ENCODE results near the gene ANKRD36C. TPM values are rescaled to one million over a fixed set of nuclear protein-coding genes. Genes with fewer than 3 reads are reported as not detected.
"Not testable (repeated sequence)": the region's sequence is repeated elsewhere in the genome, so short reads cannot be mapped to it uniquely, and the experiment has no call there.

Gene ANKRD36C
- 10 to 100 TPM; 28.6 to 31.4 TPM for total RNA-seq
- long read RNA-seq, partial matches to known transcripts, result 7 of 19 reads
- long read RNA-seq, other reads (novel, unspliced or antisense), result 11 of 19 reads

- intact Hi-C loops (cut with DNase I, micrococcal nuclease), result not testable (repeated sequence)
- ATAC-seq, result peak; percentile 90
- peak; percentile 54 to 68 for DNase-seq
Measured at GRCh38 chr2:95991351-95992094, at the start of gene ANKRD36C. Gene ANKRD36C (minus strand): TSS chr2:95991824. CDS start chr2:95991708, 116 bp downstream.

- DNase-seq; ATAC-seq; intact Hi-C loops (cut with DNase I, micrococcal nuclease): not testable (repeated sequence)
Measured at GRCh38 chr2:96035554-96035953, 43.9 kb upstream of the ANKRD36C start.

GRCh38 chr2:96034792-96035191, 43.2 kb upstream of the ANKRD36C start, which contains the start of gene GPAT2:
Gene GPAT2 (minus strand): TSS chr2:96034916. CDS start chr2:96032359, 2,557 bp downstream.
- DNase-seq; intact Hi-C loops (cut with DNase I, micrococcal nuclease); ATAC-seq: not testable (repeated sequence)

- ATAC-seq; intact Hi-C loops (cut with DNase I, micrococcal nuclease); DNase-seq: not testable (repeated sequence)
Measured at GRCh38 chr2:96033997-96034396, 42.4 kb upstream of the ANKRD36C start.

- intact Hi-C loops (cut with DNase I, micrococcal nuclease), result not testable (repeated sequence)
- peak; percentile 85 for ATAC-seq
Measured at GRCh38 chr2:96027725-96028325, 36.2 kb upstream of the ANKRD36C start.

GRCh38 chr2:96025755-96026154, 34.1 kb upstream of the ANKRD36C start:
- intact Hi-C loops (cut with DNase I, micrococcal nuclease); ATAC-seq; DNase-seq: not testable (repeated sequence)

More at GRCh38 chr2:96027725-96028325, 36.2 kb upstream of the ANKRD36C start:
- DNase-seq, result not testable (repeated sequence)

GRCh38 chr2:96025194-96025492, 33.5 kb upstream of the ANKRD36C start:
- DNase-seq (no peak), ATAC-seq (no peak)
- intact Hi-C loops (cut with DNase I, micrococcal nuclease), result no loop called here

- DNase-seq (no peak), ATAC-seq (no peak)
- intact Hi-C loops (cut with DNase I, micrococcal nuclease), result no loop called here
Measured at GRCh38 chr2:96024336-96025193, 32.9 kb upstream of the ANKRD36C start.

- ATAC-seq; DNase-seq; intact Hi-C loops (cut with DNase I, micrococcal nuclease): not testable (repeated sequence)
Measured at GRCh38 chr2:96023701-96024100, 32.1 kb upstream of the ANKRD36C start.

- ATAC-seq, result peak; percentile 91
- peak; percentile 84 to 90 for DNase-seq
- intact Hi-C loops (cut with DNase I, micrococcal nuclease), result not testable (repeated sequence)
Measured at GRCh38 chr2:96022701-96023447, 31.2 kb upstream of the ANKRD36C start.

- ATAC-seq; DNase-seq; intact Hi-C loops (cut with DNase I, micrococcal nuclease): not testable (repeated sequence)
Measured at GRCh38 chr2:96022126-96022525, 30.5 kb upstream of the ANKRD36C start.

GRCh38 chr2:96021142-96021541, 29.5 kb upstream of the ANKRD36C start:
- intact Hi-C loops (cut with DNase I, micrococcal nuclease); DNase-seq; ATAC-seq: not testable (repeated sequence)

GRCh38 chr2:96019909-96020590, 28.4 kb upstream of the ANKRD36C start:
- ATAC-seq; DNase-seq; intact Hi-C loops (cut with DNase I, micrococcal nuclease): not testable (repeated sequence)

- intact Hi-C loops (cut with DNase I, micrococcal nuclease); ATAC-seq; DNase-seq: not testable (repeated sequence)
Measured at GRCh38 chr2:96016321-96016720, 24.7 kb upstream of the ANKRD36C start.

GRCh38 chr2:96012792-96013264, 21.2 kb upstream of the ANKRD36C start:
- intact Hi-C loops (cut with DNase I, micrococcal nuclease); DNase-seq; ATAC-seq: not testable (repeated sequence)

- ATAC-seq; DNase-seq; intact Hi-C loops (cut with DNase I, micrococcal nuclease): not testable (repeated sequence)
Measured at GRCh38 chr2:96012086-96012791, 20.6 kb upstream of the ANKRD36C start.

GRCh38 chr2:96011129-96011455, 19.5 kb upstream of the ANKRD36C start:
- peak; percentile 49 for ATAC-seq
- DNase-seq; intact Hi-C loops (cut with DNase I, micrococcal nuclease): not testable (repeated sequence)
